ENCODE data around the gene ARMC5.
"Not testable (repeated sequence)": the region's sequence is repeated elsewhere in the genome, so short reads cannot be mapped to it uniquely, and the experiment has no call there.

Gene ARMC5

DNA sequence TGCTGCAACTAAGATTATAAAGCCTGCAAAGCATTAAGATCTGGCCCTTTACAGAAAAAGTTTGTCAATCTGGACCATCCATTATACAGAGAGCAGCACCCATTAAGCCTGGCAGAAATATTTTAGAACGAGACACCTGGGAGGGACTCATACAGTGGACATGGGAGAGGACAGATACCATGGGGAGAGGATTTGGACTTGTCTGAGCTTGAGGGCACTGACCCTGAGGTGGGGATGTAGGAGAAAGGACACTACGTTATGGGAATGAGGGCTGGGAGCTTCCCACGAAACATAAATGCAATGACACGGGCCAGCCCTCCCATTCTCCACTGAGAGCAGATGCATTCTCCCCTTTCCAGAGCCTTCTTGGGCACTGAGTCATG is 42.7 kb downstream of the ARMC5 start:
- no peak for DNase-seq (ENCODE audit: low spot score)

GRCh38 chr16:31502981-31503380 is 43.7 kb downstream of the ARMC5 start:
- no peak for DNase-seq (ENCODE audit: low spot score)

- not testable (repeated sequence) for DNase-seq (ENCODE audit: low spot score)
Observed at GRCh38 chr16:31503555-31503954, 44.3 kb downstream of the ARMC5 start.

DNA sequence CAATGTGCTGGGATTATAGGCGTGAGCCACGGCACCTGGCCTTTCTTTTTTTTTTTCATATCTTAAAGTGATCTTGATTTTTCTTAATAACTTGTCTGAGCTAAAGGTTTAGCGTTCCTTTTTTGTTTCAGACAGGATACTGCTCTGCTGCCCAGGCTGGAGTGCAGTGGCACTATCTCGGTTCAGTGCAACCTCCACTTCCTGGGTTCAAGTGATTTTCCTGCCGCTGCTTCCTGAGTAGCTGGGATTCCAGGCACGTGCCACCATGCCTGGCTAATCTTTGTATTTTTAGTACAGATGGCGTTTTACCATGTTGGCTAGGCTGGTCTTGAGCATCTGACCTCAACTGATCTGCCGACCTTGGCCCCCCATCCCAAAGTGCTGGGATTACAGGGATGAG is 44.9 kb downstream of the ARMC5 start:
- no peak for DNase-seq (ENCODE audit: low spot score)

GRCh38 chr16:31505483-31505882 is 46.2 kb downstream of the ARMC5 start:
- DNase-seq (ENCODE audit: low spot score) = no peak

DNA sequence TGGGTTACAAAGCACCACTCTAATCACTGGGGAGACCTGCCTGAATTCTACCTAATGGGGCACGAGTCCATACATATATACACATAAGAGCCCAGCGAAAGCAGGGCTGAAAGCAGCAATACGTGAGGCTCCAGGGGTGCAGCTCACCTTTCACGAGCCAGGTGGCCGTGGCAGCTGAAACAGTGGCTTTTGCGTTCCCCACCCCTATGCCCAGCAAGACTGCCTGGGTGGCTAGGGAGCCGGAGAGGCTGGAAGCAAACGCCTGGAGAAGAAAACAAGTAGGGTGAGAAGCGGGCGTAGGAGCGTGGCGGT is 48.3 kb downstream of the ARMC5 start:
- DNase-seq (ENCODE audit: low spot score) = no peak

DNA sequence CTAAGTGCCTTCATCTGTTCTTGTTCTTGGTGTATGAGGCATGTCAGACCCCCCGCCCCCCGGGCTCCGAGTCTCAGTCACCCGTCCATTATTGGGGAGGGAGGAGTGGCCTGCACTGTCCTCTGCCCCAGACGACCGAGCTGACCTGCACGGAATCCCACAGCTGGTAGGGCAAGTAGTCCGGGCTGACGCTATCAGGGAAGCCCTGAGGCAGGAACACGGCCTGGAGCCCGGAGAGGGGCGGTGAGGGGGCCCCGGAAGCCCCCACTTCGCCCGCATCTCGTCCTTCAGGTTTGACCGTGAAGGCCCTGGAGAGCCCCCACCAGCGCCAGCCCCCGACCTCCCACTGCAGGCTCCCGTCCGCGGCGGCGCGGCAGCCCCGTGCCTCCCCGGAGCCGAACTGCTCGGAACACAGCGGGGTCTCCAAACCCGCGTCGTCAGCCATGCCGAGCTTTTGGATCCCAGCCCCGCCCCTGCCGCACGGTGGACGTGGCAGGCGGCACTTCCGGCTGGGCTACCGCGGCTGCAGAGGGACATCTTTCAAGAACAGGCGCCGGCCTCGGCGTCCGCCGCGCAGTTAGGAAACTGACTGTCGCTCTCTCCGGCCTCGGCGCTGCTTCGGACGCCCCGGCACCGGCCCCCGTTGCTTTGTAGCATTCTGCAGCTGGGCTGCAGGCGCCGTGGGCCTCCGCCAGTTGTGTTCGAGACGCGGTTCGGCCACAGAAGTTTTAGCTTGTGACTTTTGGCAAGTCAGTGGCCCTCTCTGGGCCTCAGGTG is 48.8 kb downstream of the ARMC5 start, which contains the start of gene RUSF1:
Gene RUSF1 (minus strand): TSS at position 463 of the 777 bp plus-strand sequence. CDS start 18 bp downstream, at position 445.
- peak; percentile 88 for DNase-seq (ENCODE audit: low spot score)

- peak; percentile 39 for DNase-seq (ENCODE audit: low spot score)
Observed at GRCh38 chr16:31508706-31509195, 49.5 kb downstream of the ARMC5 start.

- peak; percentile 44 for DNase-seq (ENCODE audit: low spot score)
Observed at GRCh38 chr16:31513126-31513525, 53.8 kb downstream of the ARMC5 start.

- DNase-seq (ENCODE audit: low spot score) = no peak
Observed at GRCh38 chr16:31513884-31514283, 54.6 kb downstream of the ARMC5 start.
